ENCODE measurements around the gene MICA. TPM values are rescaled to one million over a fixed set of nuclear protein-coding genes. Genes with fewer than 3 reads are reported as not detected.
A peak's percentile ranks its signal among the peaks of the same experiment; 100 is the strongest.
"Not testable (repeated sequence)": the region's sequence is repeated elsewhere in the genome, so short reads cannot be mapped to it uniquely, and the experiment has no call there.

MICA gene
- total RNA-seq, 4 donors from 2014 or later = 13.7 to 18.0 (median 16.6) TPM

GRCh38 chr6:31450751-31451150, 47.4 kb downstream of the MICA start:
- ATAC-seq (ENCODE audit: low FRiP score) (no peak), DNase-seq (ENCODE audit: low spot score) (no peak)
- no peak for TF ChIP-seq CTCF (IDR thresholded peaks at IDR 0.05)

GRCh38 chr6:31452859-31453258, 49.5 kb downstream of the MICA start:
- TF ChIP-seq CTCF (IDR thresholded peaks at IDR 0.05) = no peak
- no peak for ATAC-seq (ENCODE audit: low FRiP score)

GRCh38 chr6:31453259-31453658, 49.9 kb downstream of the MICA start:
- ATAC-seq (ENCODE audit: low FRiP score) (no peak), DNase-seq (ENCODE audit: low spot score) (no peak)
- no peak for TF ChIP-seq CTCF (IDR thresholded peaks at IDR 0.05)

More at GRCh38 chr6:31452859-31453258, 49.5 kb downstream of the MICA start:
- DNase-seq (ENCODE audit: low spot score) = no peak

GRCh38 chr6:31459864-31460263, 56.5 kb downstream of the MICA start:
- ATAC-seq (ENCODE audit: low FRiP score); DNase-seq (ENCODE audit: low spot score): not testable (repeated sequence)

- DNase-seq (ENCODE audit: low spot score) (no peak), ATAC-seq (ENCODE audit: low FRiP score) (no peak)
- no peak for TF ChIP-seq CTCF (IDR thresholded peaks at IDR 0.05)
Observed at GRCh38 chr6:31460361-31461025, 57.1 kb downstream of the MICA start.

GRCh38 chr6:31462026-31462963, 58.9 kb downstream of the MICA start:
- no peak for TF ChIP-seq CTCF (IDR thresholded peaks at IDR 0.05)
- ATAC-seq (ENCODE audit: low FRiP score) (peak; percentile 33), DNase-seq (ENCODE audit: low spot score) (no peak)

GRCh38 chr6:31462964-31463870, 59.8 kb downstream of the MICA start:
- no peak for TF ChIP-seq CTCF (IDR thresholded peaks at IDR 0.05)
- ATAC-seq (ENCODE audit: low FRiP score) = peak; percentile 96
- DNase-seq (ENCODE audit: low spot score) = peak; percentile 87

Measured in omental fat pad (tissue), 4 donors.